ENCODE data around the gene BMAL1. TPM values are rescaled to one million over a fixed set of nuclear protein-coding genes. Genes with fewer than 3 reads are reported as not detected.
"Not testable (repeated sequence)": the region's sequence is repeated elsewhere in the genome, so short reads cannot be mapped to it uniquely, and the experiment has no call there.

Gene BMAL1
- total RNA-seq, 2 experiments from 2014 or later, result 18.6 to 20.2 TPM

GRCh38 chr11:13384908-13385640 is 107.5 kb downstream of the BMAL1 start:
- Mint-ChIP-seq H3K4me1 (peaks cover 2% of the 10 kb centered on the region), H3K27me3 (no peaks in the 10 kb centered on the region), H3K36me3 (ENCODE audit: low read depth) (peaks cover 25% of the 10 kb centered on the region), H3K4me3 (no peak overlapping the region), H3K27ac (no peak overlapping the region), H3K9me3 (ENCODE audit: low read depth) (no peaks in the 10 kb centered on the region)
- intact Hi-C loops (cut with DNase I, micrococcal nuclease), result loop anchor here in 1 of 2 experiments (1.0 kb wide), 1 partner anchor 421 kb away; no protein-coding TSS in a partner anchor
- peak; percentile 42 for ATAC-seq
- ChIA-PET POLR2A (no interaction called here), CTCF (interaction anchor here (0.6 to 2.2 kb wide), 17 partner anchors 9 to 1575 kb away, joined by 3 to 8 read pairs (median 3); no protein-coding TSS in a partner anchor)
- DNase-seq, result peak; percentile 49

- no peaks in the 10 kb centered on the region for H3K9me3 Mint-ChIP-seq (ENCODE audit: low read depth)
- peaks cover 25% of the 10 kb centered on the region for H3K36me3 Mint-ChIP-seq (ENCODE audit: low read depth)
- ATAC-seq (no peak), DNase-seq (no peak)
- H3K4me1 Mint-ChIP-seq, result peaks cover 2% of the 10 kb centered on the region
- H3K27me3 Mint-ChIP-seq, result no peaks in the 10 kb centered on the region
- no peak overlapping the region for H3K4me3 Mint-ChIP-seq
- CTCF ChIA-PET, result interaction anchor here (0.6 to 2.2 kb wide), 5 partner anchors 8 to 515 kb away, joined by 3 to 8 read pairs (median 4); no protein-coding TSS in a partner anchor
- intact Hi-C loops (cut with DNase I, micrococcal nuclease), result no loop called here
- POLR2A ChIA-PET, result no interaction called here
- no peak overlapping the region for H3K27ac Mint-ChIP-seq
Observed at GRCh38 chr11:13386567-13386966, 109.0 kb downstream of the BMAL1 start.

GRCh38 chr11:13388741-13389140 is 111.2 kb downstream of the BMAL1 start:
- H3K27me3 Mint-ChIP-seq, result no peaks in the 10 kb centered on the region
- ATAC-seq, result no peak
- intact Hi-C loops (cut with DNase I, micrococcal nuclease), result no loop called here
- H3K4me3 Mint-ChIP-seq, result no peak overlapping the region
- CTCF ChIA-PET, result no interaction called here
- peaks cover 21% of the 10 kb centered on the region for H3K36me3 Mint-ChIP-seq (ENCODE audit: low read depth)
- no peaks in the 10 kb centered on the region for H3K9me3 Mint-ChIP-seq (ENCODE audit: low read depth)
- POLR2A ChIA-PET, result no interaction called here
- no peak for DNase-seq
- H3K4me1 Mint-ChIP-seq, result peaks cover 2% of the 10 kb centered on the region
- H3K27ac Mint-ChIP-seq, result no peak overlapping the region

- CTCF ChIA-PET, result interaction anchor here (1.1 kb wide), 1 partner anchor 48 kb away, joined by 3 read pairs; no protein-coding TSS in a partner anchor
- intact Hi-C loops (cut with DNase I, micrococcal nuclease), result loop anchor here in 1 of 2 experiments (5.0 kb wide), 1 partner anchor 71 kb away; the partner anchor contains the start of gene BTBD10
- no peaks in the 10 kb centered on the region for H3K9me3 Mint-ChIP-seq (ENCODE audit: low read depth)
- DNase-seq (no peak), ATAC-seq (no peak)
- POLR2A ChIA-PET, result no interaction called here
- H3K4me1 Mint-ChIP-seq, result no peaks in the 10 kb centered on the region
- no peak overlapping the region for H3K4me3 Mint-ChIP-seq
- H3K27ac Mint-ChIP-seq, result peak overlapping the region; percentile 1
- H3K27me3 Mint-ChIP-seq, result no peaks in the 10 kb centered on the region
- peaks cover 19% of the 10 kb centered on the region for H3K36me3 Mint-ChIP-seq (ENCODE audit: low read depth)
Observed at GRCh38 chr11:13391217-13391616, 113.6 kb downstream of the BMAL1 start.

- H3K4me3 Mint-ChIP-seq; H3K27me3 Mint-ChIP-seq; H3K27ac Mint-ChIP-seq; ATAC-seq; POLR2A ChIA-PET; CTCF ChIA-PET; DNase-seq; H3K4me1 Mint-ChIP-seq; intact Hi-C loops (cut with DNase I, micrococcal nuclease): not testable (repeated sequence)
- Mint-ChIP-seq H3K36me3 (ENCODE audit: low read depth) (peaks cover 40% of the 10 kb centered on the region), H3K9me3 (ENCODE audit: low read depth) (peaks cover 11% of the 10 kb centered on the region)
Observed at GRCh38 chr11:13398335-13398734, 120.7 kb downstream of the BMAL1 start.

GRCh38 chr11:13405220-13405619 is 127.6 kb downstream of the BMAL1 start:
- POLR2A ChIA-PET, result no interaction called here
- CTCF ChIA-PET, result interaction anchor here (0.6 to 1.0 kb wide), 2 partner anchors 40 to 432 kb away, joined by 3 read pairs; no protein-coding TSS in a partner anchor

GRCh38 chr11:13415201-13415600 is 137.6 kb downstream of the BMAL1 start:
- H3K36me3 Mint-ChIP-seq (ENCODE audit: low read depth), result peaks cover 32% of the 10 kb centered on the region
- ATAC-seq, result no peak
- H3K4me1 Mint-ChIP-seq, result no peaks in the 10 kb centered on the region
- CTCF ChIA-PET, result no interaction called here
- H3K27ac Mint-ChIP-seq, result no peak overlapping the region
- H3K27me3 Mint-ChIP-seq, result no peaks in the 10 kb centered on the region
- H3K9me3 Mint-ChIP-seq (ENCODE audit: low read depth), result no peaks in the 10 kb centered on the region
- POLR2A ChIA-PET, result no interaction called here
- no peak for DNase-seq
- intact Hi-C loops (cut with DNase I, micrococcal nuclease), result no loop called here
- H3K4me3 Mint-ChIP-seq, result no peak overlapping the region

More at GRCh38 chr11:13405220-13405619, 127.6 kb downstream of the BMAL1 start:
- Mint-ChIP-seq H3K36me3 (ENCODE audit: low read depth) (peaks cover 42% of the 10 kb centered on the region), H3K27me3 (no peaks in the 10 kb centered on the region), H3K9me3 (ENCODE audit: low read depth) (peaks cover 5% of the 10 kb centered on the region), H3K4me1 (no peaks in the 10 kb centered on the region), H3K4me3 (no peak overlapping the region), H3K27ac (no peak overlapping the region)
- intact Hi-C loops (cut with DNase I, micrococcal nuclease), result no loop called here
- no peak for ATAC-seq
- no peak for DNase-seq

GRCh38 chr11:13421561-13421960 is 144.0 kb downstream of the BMAL1 start:
- CTCF ChIA-PET, result interaction anchor here (0.7 to 0.8 kb wide), 3 partner anchors 47 to 544 kb away, joined by 3 to 5 read pairs (median 3); no protein-coding TSS in a partner anchor
- ATAC-seq (no peak), DNase-seq (no peak)
- peaks cover 20% of the 10 kb centered on the region for H3K4me1 Mint-ChIP-seq
- peaks cover 11% of the 10 kb centered on the region for H3K36me3 Mint-ChIP-seq (ENCODE audit: low read depth)
- H3K27ac Mint-ChIP-seq, result no peak overlapping the region
- peaks cover under 1% of the 10 kb centered on the region for H3K9me3 Mint-ChIP-seq (ENCODE audit: low read depth)
- POLR2A ChIA-PET, result no interaction called here
- intact Hi-C loops (cut with DNase I, micrococcal nuclease), result no loop called here
- H3K27me3 Mint-ChIP-seq, result no peaks in the 10 kb centered on the region
- no peak overlapping the region for H3K4me3 Mint-ChIP-seq

- Mint-ChIP-seq H3K36me3 (ENCODE audit: low read depth) (peaks cover 16% of the 10 kb centered on the region), H3K4me3 (no peak overlapping the region), H3K9me3 (ENCODE audit: low read depth) (peaks cover 14% of the 10 kb centered on the region), H3K4me1 (peaks cover 20% of the 10 kb centered on the region), H3K27me3 (no peaks in the 10 kb centered on the region), H3K27ac (no peak overlapping the region)
- DNase-seq (no peak), ATAC-seq (no peak)
- ChIA-PET POLR2A (no interaction called here), CTCF (no interaction called here)
- intact Hi-C loops (cut with DNase I, micrococcal nuclease), result no loop called here
Observed at GRCh38 chr11:13423372-13423771, 145.8 kb downstream of the BMAL1 start.

- Mint-ChIP-seq H3K4me1 (peaks cover 33% of the 10 kb centered on the region), H3K27ac (no peak overlapping the region), H3K4me3 (no peak overlapping the region), H3K27me3 (no peaks in the 10 kb centered on the region), H3K36me3 (ENCODE audit: low read depth) (peaks cover 27% of the 10 kb centered on the region), H3K9me3 (ENCODE audit: low read depth) (peaks cover 21% of the 10 kb centered on the region)
- DNase-seq (no peak), ATAC-seq (no peak)
- intact Hi-C loops (cut with DNase I, micrococcal nuclease), result no loop called here
- POLR2A ChIA-PET, result no interaction called here
- CTCF ChIA-PET, result no interaction called here
Observed at GRCh38 chr11:13427440-13427839, 149.8 kb downstream of the BMAL1 start.

GRCh38 chr11:13429288-13429687 is 151.7 kb downstream of the BMAL1 start:
- intact Hi-C loops (cut with DNase I, micrococcal nuclease), result no loop called here

GRCh38 chr11:13429836-13430235 is 152.2 kb downstream of the BMAL1 start:
- DNase-seq (no peak), ATAC-seq (peak; percentile 26)
- POLR2A ChIA-PET, result no interaction called here
- H3K9me3 Mint-ChIP-seq (ENCODE audit: low read depth), result peaks cover 21% of the 10 kb centered on the region
- H3K4me1 Mint-ChIP-seq, result peaks cover 28% of the 10 kb centered on the region
- peak overlapping the region; percentile 31 for H3K27ac Mint-ChIP-seq
- H3K27me3 Mint-ChIP-seq, result no peaks in the 10 kb centered on the region
- no peak overlapping the region for H3K4me3 Mint-ChIP-seq
- intact Hi-C loops (cut with DNase I, micrococcal nuclease), result no loop called here
- H3K36me3 Mint-ChIP-seq (ENCODE audit: low read depth), result peaks cover 33% of the 10 kb centered on the region
- CTCF ChIA-PET, result no interaction called here

More at GRCh38 chr11:13429288-13429687, 151.7 kb downstream of the BMAL1 start:
- no peak for DNase-seq
- peak overlapping the region; percentile 31 for H3K27ac Mint-ChIP-seq
- CTCF ChIA-PET, result no interaction called here
- peak; percentile 64 for ATAC-seq
- no peak overlapping the region for H3K4me3 Mint-ChIP-seq
- H3K9me3 Mint-ChIP-seq (ENCODE audit: low read depth), result peaks cover 21% of the 10 kb centered on the region
- H3K36me3 Mint-ChIP-seq (ENCODE audit: low read depth), result peaks cover 28% of the 10 kb centered on the region
- POLR2A ChIA-PET, result no interaction called here
- H3K27me3 Mint-ChIP-seq, result no peaks in the 10 kb centered on the region
- H3K4me1 Mint-ChIP-seq, result peaks cover 28% of the 10 kb centered on the region

Measured in activated CD4-positive, alpha-beta T cell treated with anti-CD3 and anti-CD28 coated beads for 36 hours (primary cell).